Smooth muscle cell (in vitro differentiated cells): ENCODE results near the gene RPRD1B. TPM values are rescaled to one million over a fixed set of nuclear protein-coding genes. Genes with fewer than 3 reads are reported as not detected.

ENCODE experiments used
- DNase-seq: peaks from one replicate; lab custom pipeline; 2025; ENCODE audit not compliant: unreplicated experiment; lab: John Stamatoyannopoulos, UW
- H2AFZ ChIP-seq: fragments of 200-600 bp; sonication (generic); 2 replicates; pipeline ENCODE4 v1.6.0; 2016; ENCODE audit warnings: antibody characterized with exemption, low read depth, mild to moderate bottlenecking
- H3F3A ChIP-seq: fragments of 200-600 bp; sonication (generic); 2 replicates; pipeline ENCODE4 v1.6.0; 2017; ENCODE audit warnings: antibody characterized with exemption, low read depth
- H3K27ac ChIP-seq: fragments of 200-600 bp; sonication (generic); 2 replicates; pipeline ENCODE4 v1.5.1; 2016; ENCODE audit warnings: low read depth, mild to moderate bottlenecking
- H3K27me3 ChIP-seq: fragments of 200-600 bp; sonication (generic); 2 replicates; pipeline ENCODE4 v1.6.1; 2016; ENCODE audit warnings: low read depth, mild to moderate bottlenecking
- H3K36me3 ChIP-seq: fragments of 200-600 bp; sonication (generic); 2 replicates; pipeline ENCODE4 v1.5.1; 2016; ENCODE audit warnings: low read depth
- H3K4me1 ChIP-seq: fragments of 200-600 bp; sonication (generic); 2 replicates; pipeline ENCODE4 v1.5.1; 2016; ENCODE audit warnings: low read depth
- H3K4me2 ChIP-seq: fragments of 200-600 bp; sonication (generic); 2 replicates; pipeline ENCODE4 v1.6.0; 2016; ENCODE audit warnings: mild to moderate bottlenecking
- H3K4me3 ChIP-seq: fragments of 200-600 bp; sonication (generic); 2 replicates; pipeline ENCODE4 v1.5.1; 2016; ENCODE audit warnings: mild to moderate bottlenecking
- H3K79me2 ChIP-seq: fragments of 200-600 bp; sonication (generic); 2 replicates; pipeline ENCODE4 v1.6.0; 2016; ENCODE audit warnings: low read depth, mild to moderate bottlenecking
- H3K9ac ChIP-seq: fragments of 200-600 bp; sonication (generic); 2 replicates; pipeline ENCODE4 v1.6.0; 2016; ENCODE audit warnings: low read depth
- H3K9me3 ChIP-seq: fragments of 200-600 bp; sonication (generic); replicated peaks from 2 replicates; pipeline ENCODE4 v1.5.1; 2016; ENCODE audit warnings: low read depth
- H4K20me1 ChIP-seq: fragments of 200-600 bp; sonication (generic); 2 replicates; pipeline ENCODE4 v1.6.0; 2016; ENCODE audit warnings: low read depth
- CTCF ChIP-seq: fragments of 200-600 bp; sonication (generic); IDR thresholded peaks from 2 replicates; pipeline ENCODE4 v1.5.1; 2017; ENCODE audit warnings: borderline replicate concordance, mild to moderate bottlenecking, antibody characterized with exemption; ENCODE audit not compliant: insufficient read depth, poor library complexity, severe bottlenecking
- WGBS: methylation state at CpG from one replicate; pipeline ENCODE4 v1.1.7; 2016; ENCODE audit warnings: low lambda C conversion rate; 5-methylcytosine and 5-hydroxymethylcytosine counted together
- polyA plus RNA-seq: library from polyadenylated mRNA; unstranded; fragments of >200 nt; fragmentation: Nextera tagmentation; extraction: Ambion mirVana; gene quantifications from 2 replicates; pipeline ENCODE4 v1.2.1, GENCODE V29; 2016
- total RNA-seq: library from RNA; depleted of rRNA; stranded (reverse); fragments of >200 nt; gene quantifications from 2 replicates; pipeline ENCODE4 v1.2.3, GENCODE V29; 2014

Gene RPRD1B
- total and polyA plus RNA-seq, 2 experiments from 2014 or later: 13.5 to 59.1 TPM

DNA sequence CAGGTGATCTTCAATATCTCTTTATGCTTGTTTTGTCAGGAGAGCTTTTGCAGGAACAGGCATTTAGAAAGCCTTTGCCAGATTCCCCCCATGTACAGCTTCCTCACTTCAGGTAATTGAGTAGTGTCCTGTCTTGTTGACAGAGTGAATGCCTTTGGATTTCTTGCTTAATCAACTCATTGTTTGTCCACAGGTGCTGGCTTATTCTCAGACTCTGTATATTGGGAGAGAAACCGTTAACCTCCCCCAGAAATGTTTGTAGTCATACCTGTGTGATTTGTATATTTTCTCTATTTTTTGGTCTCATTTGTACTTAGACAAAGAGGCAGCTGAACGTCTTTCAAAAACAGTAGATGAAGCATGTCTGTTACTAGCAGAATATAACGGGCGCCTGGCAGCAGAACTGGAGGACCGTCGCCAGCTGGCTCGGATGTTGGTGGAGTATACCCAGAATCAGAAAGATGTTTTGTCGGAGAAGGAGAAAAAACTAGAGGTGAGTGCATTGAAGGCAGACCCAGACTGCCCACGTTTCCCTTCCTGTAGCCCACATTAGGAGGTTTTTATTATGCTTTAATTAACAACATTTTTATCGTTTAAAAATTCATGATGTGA lies 32.3 kb downstream of the RPRD1B start:
- H3K9ac ChIP-seq: no peak overlapping the region
- no peak for TF ChIP-seq CTCF
- no peak overlapping the region for H3K4me2 ChIP-seq
- no peak overlapping the region for H3K4me3 ChIP-seq
- H3K36me3 ChIP-seq: peaks cover 23% of the 10 kb centered on the region
- no peaks in the 10 kb centered on the region for H3K4me1 ChIP-seq
- no peaks in the 10 kb centered on the region for H3F3A ChIP-seq
- DNase-seq: no peak
- H3K27me3 ChIP-seq: no peaks in the 10 kb centered on the region
- no peaks in the 10 kb centered on the region for H3K9me3 ChIP-seq
- 95% methylated on average over 10 of the region's 10 CpGs for WGBS
- no peak overlapping the region for H2AFZ ChIP-seq
- no peak overlapping the region for H3K27ac ChIP-seq
- no peaks in the 10 kb centered on the region for H4K20me1 ChIP-seq
- H3K79me2 ChIP-seq: no peaks in the 10 kb centered on the region

DNA sequence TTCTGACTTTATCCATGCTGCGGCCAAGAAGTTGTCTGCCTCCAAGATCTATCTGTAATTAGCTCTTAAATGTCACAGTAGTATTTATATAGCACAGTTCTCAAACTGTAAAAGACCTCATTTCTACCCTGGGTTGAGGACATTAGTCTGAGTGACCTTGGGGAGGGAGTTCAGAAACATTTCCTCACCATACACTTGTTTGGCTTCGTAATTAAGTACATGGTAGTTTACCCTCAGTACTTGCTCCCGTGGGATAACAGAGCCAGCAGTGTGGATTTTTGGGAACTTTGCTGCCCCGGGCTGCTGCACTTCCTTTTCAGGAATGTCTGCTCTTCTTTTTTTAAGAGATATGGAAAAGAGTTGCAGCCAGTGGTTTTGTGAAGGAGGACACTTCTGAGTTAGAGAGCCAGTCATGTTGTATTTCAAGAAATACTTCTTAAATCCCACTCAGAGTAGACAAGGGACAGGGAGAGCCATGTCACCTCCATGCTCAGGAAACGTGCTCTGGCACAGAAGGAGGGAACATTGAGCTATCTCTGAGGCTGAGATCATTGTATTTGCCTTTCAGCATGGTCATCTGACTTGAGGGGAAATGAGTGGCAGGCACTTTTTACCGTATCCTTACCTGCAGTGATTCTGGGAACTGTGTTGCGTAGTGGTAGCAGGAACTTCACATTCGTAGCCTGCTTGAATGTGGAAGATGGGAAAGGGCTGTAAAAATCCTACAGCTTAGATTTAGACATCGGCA lies 33.6 kb downstream of the RPRD1B start:
- Histone ChIP-seq H3F3A (peaks cover 2% of the 10 kb centered on the region), H4K20me1 (no peaks in the 10 kb centered on the region), H3K9ac (no peak overlapping the region), H3K36me3 (peaks cover 30% of the 10 kb centered on the region), H3K79me2 (no peaks in the 10 kb centered on the region), H3K9me3 (no peaks in the 10 kb centered on the region), H3K4me1 (no peaks in the 10 kb centered on the region), H3K4me2 (no peak overlapping the region), H2AFZ (no peak overlapping the region), H3K27me3 (no peaks in the 10 kb centered on the region), H3K4me3 (no peak overlapping the region), H3K27ac (no peak overlapping the region)
- no peak for TF ChIP-seq CTCF
- 72% methylated on average over 9 of the region's 9 CpGs for WGBS
- DNase-seq: no peak

DNA sequence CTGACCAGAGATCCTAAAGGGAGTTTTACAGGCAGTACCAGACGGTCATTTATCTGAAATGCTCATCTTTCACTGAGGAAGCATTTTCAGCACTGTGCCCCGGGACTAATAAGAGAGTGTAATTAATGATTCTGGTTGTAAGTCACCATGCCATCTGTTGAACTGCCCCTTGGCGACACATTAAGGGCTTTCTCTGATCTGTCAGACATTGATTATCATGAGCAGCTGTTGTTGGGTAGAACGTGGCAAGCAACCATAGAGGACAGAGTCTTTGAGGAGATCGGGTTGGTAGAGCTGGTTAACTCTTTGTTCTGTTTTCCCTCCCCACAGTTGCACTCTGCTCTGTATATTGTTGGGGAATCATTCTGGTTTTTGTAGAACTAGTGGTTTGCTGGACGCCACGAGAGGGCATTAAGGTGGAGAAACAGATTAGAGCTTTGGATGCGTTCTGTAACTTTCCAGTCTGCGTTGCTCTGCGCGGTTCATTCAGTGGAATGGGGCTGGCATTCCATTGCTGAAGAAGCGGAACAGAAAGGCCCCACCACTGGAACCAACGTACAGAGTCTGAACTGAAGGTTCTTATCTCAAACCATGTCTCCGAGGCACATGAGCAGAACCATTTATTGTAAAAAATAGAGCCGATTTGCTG lies 34.3 kb downstream of the RPRD1B start:
- no peaks in the 10 kb centered on the region for H3K27me3 ChIP-seq
- no peaks in the 10 kb centered on the region for H3K79me2 ChIP-seq
- H4K20me1 ChIP-seq: no peaks in the 10 kb centered on the region
- no peak overlapping the region for H2AFZ ChIP-seq
- H3K9me3 ChIP-seq: no peaks in the 10 kb centered on the region
- H3K4me1 ChIP-seq: no peaks in the 10 kb centered on the region
- no peak overlapping the region for H3K9ac ChIP-seq
- DNase-seq: no peak
- peaks cover 4% of the 10 kb centered on the region for H3F3A ChIP-seq
- H3K27ac ChIP-seq: no peak overlapping the region
- no peak overlapping the region for H3K4me3 ChIP-seq
- peaks cover 30% of the 10 kb centered on the region for H3K36me3 ChIP-seq
- no peak overlapping the region for H3K4me2 ChIP-seq
- WGBS: 81% methylated on average over 15 of the region's 15 CpGs
- TF ChIP-seq CTCF: no peak
